HG02852 (cell line): ENCODE measurements around the gene CXXC5.

Experiments
- ATAC-seq: cut with Tn5 transposase; IDR thresholded peaks from one replicate; pipeline ENCODE4 v1.9.1; 2021; ENCODE audit warnings: mild to moderate bottlenecking, moderate library complexity; ENCODE audit not compliant: unreplicated experiment

Gene CXXC5

GRCh38 chr5:139678751-139679750 lies 30.9 kb downstream of the CXXC5 start:
- no peak for ATAC-seq

DNA sequence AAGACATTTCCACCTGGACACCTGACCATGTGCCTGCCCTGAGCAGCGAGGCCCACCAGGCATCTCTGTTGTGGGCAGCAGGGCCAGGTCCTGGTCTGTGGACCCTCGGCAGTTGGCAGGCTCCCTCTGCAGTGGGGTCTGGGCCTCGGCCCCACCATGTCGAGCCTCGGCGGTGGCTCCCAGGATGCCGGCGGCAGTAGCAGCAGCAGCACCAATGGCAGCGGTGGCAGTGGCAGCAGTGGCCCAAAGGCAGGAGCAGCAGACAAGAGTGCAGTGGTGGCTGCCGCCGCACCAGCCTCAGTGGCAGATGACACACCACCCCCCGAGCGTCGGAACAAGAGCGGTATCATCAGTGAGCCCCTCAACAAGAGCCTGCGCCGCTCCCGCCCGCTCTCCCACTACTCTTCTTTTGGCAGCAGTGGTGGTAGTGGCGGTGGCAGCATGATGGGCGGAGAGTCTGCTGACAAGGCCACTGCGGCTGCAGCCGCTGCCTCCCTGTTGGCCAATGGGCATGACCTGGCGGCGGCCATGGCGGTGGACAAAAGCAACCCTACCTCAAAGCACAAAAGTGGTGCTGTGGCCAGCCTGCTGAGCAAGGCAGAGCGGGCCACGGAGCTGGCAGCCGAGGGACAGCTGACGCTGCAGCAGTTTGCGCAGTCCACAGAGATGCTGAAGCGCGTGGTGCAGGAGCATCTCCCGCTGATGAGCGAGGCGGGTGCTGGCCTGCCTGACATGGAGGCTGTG lies 32.4 kb downstream of the CXXC5 start:
- ATAC-seq: no peak

DNA sequence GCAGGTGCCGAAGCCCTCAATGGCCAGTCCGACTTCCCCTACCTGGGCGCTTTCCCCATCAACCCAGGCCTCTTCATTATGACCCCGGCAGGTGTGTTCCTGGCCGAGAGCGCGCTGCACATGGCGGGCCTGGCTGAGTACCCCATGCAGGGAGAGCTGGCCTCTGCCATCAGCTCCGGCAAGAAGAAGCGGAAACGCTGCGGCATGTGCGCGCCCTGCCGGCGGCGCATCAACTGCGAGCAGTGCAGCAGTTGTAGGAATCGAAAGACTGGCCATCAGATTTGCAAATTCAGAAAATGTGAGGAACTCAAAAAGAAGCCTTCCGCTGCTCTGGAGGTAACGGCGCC lies 32.9 kb downstream of the CXXC5 start:
- no peak for ATAC-seq

GRCh38 chr5:139681466-139681865 lies 33.3 kb downstream of the CXXC5 start:
- no peak for ATAC-seq

- ATAC-seq: no peak
Measured at GRCh38 chr5:139682016-139682975, 34.1 kb downstream of the CXXC5 start.

GRCh38 chr5:139683295-139684271 lies 35.4 kb downstream of the CXXC5 start:
- no peak for ATAC-seq

- ATAC-seq: no peak
Measured at GRCh38 chr5:139684350-139684880, 36.3 kb downstream of the CXXC5 start.

DNA sequence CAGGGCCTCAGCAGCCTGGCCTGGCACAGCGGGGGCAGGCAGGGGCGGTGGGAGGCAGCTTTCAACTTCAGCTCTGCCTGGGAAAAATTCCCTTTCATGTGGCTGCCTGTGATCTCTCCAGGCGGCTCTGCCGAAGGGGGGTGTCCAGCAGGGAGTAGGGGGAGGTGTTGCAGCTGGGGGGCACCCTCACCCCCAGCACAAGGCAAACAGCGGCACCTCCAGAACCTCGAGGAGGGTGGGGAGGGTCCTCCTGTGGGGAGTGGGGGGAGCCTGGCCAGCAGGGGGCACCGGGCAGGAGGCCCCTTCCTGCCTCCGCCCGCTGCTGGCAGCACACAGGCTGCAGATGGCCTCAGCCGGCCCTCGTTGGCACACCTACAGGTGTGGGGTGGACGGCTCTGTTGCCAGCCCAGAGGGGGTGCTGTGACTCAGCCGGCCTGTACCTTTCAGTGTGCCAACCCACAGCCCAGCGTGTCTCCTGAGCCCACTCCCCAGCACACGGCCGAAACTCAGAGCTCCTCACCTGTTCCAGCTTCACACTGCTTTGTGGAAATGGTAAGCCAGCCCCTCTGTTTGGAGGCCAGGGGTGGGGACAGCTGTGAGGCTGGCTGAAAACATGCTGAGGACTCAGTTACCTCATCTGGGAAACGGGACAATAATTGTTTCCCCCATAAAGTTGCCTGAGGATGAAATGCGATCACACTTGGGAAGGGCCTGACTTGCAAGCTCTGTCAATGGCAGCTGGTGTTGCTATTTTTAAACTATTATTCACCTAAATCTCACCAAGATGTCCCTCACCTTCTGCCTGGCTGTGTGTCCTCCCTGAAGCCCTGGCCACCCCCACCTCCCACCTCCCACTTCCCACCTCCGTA lies 37.0 kb downstream of the CXXC5 start:
- no peak for ATAC-seq

GRCh38 chr5:139685886-139686285 lies 37.7 kb downstream of the CXXC5 start:
- no peak for ATAC-seq

DNA sequence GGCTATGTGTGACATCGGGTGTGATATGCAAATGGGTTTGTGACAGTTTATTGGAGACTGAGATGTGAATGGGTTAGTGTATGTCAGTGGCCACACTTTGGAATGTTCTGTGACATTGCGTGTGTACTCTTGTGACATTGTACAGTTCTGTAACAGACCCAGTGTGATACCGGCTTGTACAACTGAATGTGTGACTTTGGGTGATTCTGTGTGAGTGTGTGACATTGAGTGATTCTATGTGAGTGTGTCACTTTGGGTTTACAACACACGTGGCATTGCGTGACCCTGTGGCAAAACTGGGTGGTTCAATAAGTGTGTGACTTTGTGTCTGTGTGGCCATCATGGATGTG lies 38.2 kb downstream of the CXXC5 start:
- ATAC-seq: no peak

GRCh38 chr5:139686706-139687441 lies 38.7 kb downstream of the CXXC5 start:
- no peak for ATAC-seq

- ATAC-seq: no peak
Measured at GRCh38 chr5:139687656-139688055, 39.5 kb downstream of the CXXC5 start.

DNA sequence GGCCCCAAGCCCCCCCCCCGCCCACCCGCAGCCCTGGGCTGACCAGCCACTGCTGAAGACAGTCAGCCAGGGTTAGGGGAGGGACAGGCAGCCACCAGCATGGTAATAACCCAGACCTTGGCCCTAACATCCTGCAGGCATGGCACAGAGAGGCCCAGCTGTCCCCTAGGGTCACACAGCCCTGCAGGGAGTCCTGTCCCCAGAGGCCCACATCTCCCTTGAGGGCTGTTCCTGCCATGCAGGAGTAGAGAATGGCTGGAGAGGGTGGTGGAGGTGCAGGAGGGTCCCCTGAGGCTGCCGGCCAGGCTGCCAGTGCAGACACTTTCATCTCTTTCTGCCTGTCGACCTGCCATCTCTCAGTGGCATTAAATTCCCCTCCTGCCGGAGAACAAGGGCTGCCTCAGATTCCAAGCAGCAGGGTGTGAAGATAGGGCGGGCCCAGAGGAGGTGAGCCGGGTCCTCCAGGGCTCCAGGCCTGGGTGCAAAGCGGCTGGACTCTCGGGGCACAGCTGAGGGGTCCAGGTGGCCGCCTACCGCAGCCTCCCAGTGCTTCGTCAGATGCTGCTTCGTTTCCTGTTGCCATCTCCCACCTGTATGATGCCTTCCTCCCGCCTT lies 40.0 kb downstream of the CXXC5 start:
- ATAC-seq: no peak

- ATAC-seq: no peak
Measured at GRCh38 chr5:139688751-139689372, 40.7 kb downstream of the CXXC5 start.

DNA sequence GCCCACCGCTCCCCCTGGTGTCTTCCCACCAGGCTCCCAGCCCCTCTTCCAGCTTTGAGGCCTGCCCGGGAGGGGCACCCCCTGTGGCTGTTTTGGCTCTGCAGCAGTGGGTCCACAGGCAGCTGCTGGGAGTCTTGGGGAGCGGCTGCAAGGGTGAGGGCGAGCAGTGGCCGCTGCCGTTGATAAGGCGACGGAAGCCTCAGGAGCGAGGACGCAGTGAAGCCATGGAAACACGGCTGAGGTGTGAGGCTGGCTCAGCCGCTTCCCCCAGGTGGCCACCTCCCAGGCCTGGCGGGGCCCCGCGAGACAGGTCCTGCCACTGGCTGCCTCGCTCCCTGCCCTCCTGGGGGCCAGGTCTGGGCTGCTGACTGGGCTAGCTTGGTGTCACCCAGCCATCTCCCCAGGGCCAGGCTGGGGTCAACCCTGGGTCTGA lies 41.5 kb downstream of the CXXC5 start:
- ATAC-seq: no peak

DNA sequence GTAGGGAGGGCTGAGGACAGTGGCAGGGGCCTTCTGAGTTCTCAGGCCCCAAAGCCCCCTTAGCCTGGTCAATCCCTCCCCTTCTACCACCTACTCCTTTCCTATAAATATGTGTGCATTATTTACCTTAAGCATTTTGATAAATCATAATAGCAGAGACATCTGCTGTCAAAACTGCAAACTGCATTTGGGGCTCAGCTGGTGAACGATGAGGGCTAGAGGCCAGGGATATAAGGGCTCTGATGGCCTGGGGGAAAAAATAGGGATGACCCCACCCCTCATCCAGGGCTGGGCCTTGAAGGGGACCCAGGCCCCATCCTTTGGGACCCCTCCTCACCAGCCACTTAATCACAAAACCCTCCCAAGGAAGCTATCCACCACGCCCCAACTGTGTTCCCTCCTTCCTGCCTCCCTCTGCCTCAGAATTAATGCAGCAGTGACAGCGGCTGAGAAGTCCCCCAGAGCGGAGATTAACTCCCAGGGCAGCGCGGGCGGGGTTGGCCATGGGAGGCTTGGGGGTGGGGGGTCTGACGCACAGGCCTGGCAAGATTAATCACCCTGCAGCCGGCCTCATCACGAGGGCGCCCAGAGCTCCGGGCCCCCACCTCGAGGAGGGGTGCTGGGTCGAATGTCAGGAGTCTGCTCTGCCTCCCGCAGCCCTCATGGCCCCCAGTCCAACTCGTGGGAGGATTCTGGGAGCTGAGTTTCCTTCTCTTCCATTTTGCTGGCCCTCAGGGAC lies 42.1 kb downstream of the CXXC5 start:
- no peak for ATAC-seq
